GM21529 (cell line): Measurements from ENCODE around the gene LIPC.

Experiments
- ATAC-seq: cut with Tn5 transposase; IDR thresholded peaks from one replicate; pipeline ENCODE4 v1.9.1; 2021; ENCODE audit not compliant: unreplicated experiment

The LIPC gene

DNA sequence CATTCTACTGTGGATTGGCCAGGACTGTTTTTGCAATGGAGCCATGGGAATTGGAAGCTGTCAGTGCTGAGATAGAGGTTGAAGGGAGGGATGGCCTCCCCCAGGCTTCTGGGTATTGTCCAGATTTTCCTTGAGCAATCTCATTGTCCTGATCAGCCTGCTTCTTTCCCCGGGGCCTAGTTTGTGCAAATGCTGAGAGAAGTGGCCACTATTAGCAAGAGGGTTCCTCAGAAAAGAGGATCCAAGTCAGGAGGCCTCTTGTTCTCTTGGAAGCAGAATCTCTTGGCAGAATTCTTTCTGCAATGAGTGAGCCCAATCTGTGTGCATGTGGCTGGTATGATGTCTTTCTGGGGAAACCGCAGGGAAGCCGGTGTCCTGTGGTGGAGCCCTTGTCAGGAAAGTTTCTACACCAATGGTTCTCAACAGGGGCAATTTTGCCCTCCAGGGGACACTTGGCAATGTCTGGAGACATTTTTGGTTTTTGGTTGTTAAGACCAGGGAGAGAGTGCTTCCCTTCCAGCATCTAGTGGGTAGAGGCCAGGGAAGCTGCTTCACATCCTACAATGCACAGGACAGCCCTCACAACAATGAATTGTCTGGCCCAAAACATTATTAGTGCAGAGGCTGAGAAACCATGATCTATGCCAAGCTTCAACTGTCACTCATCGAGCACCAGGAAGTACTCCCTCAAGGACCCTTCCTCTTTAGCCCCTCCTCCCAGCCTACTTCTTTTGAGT is 2.0 kb downstream of the LIPC start:
- ATAC-seq: no peak

GRCh38 chr15:58434334-58434875 is 2.6 kb downstream of the LIPC start:
- ATAC-seq: no peak

GRCh38 chr15:58436552-58436951 is 4.8 kb downstream of the LIPC start:
- ATAC-seq: no peak

GRCh38 chr15:58437531-58438105 is 5.8 kb downstream of the LIPC start:
- ATAC-seq: no peak

GRCh38 chr15:58438111-58438510 is 6.3 kb downstream of the LIPC start:
- ATAC-seq: no peak

GRCh38 chr15:58438956-58439355 is 7.2 kb downstream of the LIPC start:
- ATAC-seq: no peak

- no peak for ATAC-seq
Measured at GRCh38 chr15:58440158-58440910, 8.5 kb downstream of the LIPC start.

DNA sequence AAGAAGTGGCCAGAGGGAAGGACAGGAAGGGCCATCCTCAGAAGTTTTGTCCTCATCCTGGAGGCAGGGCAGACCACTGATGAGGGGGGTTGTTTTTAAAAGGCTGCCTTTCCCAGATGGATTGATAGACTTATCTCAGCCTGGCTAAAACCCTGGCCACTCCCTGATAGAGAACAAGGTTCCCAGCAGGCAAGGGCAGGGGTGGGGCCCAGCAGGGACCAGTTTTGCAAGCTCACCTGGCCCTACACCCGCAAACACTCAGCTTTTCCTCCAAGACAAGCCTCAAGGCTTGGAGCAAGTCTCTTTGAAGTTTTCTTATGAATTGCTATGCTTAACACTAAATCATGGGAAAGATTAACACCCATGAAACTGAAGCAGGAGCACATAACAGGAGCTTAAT is 9.1 kb downstream of the LIPC start:
- ATAC-seq: no peak

DNA sequence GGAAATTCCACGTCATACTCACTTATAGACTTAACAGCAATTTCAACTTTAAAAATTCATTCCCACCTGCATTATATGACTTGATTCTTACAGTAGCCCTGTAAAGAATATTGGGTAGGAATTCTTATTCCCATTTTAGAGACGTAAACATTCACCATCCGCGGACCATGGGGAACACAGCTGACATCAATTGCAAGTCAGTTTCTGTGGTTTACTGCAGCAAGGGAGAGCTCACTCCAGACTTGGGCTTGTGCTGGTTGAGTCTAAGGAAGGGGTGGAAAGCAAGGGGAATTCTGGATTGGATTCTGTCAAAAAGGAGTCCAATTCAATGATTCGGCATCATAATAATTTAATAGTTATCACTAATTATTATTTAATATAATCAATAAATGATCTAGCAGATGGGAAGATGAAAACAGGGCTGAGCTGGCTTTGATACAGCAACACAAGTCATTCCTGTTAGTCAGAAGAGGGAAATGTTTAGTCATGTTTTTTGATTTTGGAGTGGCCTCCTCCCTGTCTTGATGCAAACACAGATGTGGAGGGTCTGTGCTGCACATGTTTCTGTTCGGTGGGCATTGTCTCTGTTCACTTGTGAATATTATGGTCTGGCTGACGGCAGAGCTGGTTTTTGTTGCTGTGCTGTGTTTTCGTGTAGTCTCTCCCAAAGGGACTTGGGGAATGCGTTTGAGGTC is 9.7 kb downstream of the LIPC start:
- ATAC-seq: no peak

- no peak for ATAC-seq
Measured at GRCh38 chr15:58442122-58442521, 10.3 kb downstream of the LIPC start.

GRCh38 chr15:58443308-58443707 is 11.5 kb downstream of the LIPC start:
- no peak for ATAC-seq

DNA sequence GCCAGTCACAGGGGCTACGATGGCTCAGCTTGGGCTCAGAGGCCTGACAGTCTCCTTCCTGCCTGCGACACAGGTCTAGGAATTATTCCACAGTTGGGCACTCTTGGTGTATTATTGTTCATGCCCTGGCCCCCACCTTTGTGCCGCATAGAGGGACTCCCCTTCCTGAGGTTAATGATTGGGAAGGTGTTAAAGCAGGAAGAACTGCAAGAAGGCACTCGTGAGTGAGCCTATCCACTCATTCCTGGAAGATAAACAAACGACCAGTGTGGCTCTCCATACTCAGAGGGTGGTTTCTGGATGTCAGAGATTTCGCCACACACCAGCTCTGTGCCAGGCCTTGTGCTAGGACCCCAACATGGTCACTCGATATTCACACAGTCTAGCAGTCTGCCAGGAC is 12.3 kb downstream of the LIPC start:
- ATAC-seq: no peak

- ATAC-seq: no peak
Measured at GRCh38 chr15:58444658-58445332, 13.0 kb downstream of the LIPC start.

DNA sequence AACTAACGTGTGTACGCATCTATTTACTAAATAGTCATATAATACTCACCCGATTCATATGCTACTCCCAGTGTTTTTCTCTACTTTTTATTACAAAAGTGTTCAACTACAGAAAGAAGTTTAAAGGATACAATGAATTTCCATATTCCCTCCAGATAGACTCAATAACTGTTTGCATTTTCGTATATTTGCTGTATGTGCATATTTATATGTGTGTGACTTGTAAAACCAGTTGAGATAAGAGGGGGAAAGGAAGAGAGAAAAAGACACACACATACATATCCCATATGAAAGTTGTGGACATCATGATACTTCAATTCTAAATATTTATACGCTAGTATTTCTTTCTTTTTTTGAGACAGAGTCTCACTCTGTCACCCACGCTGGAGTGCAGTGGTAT is 14.1 kb downstream of the LIPC start:
- no peak for ATAC-seq

- ATAC-seq: no peak
Measured at GRCh38 chr15:58446521-58446920, 14.7 kb downstream of the LIPC start.

DNA sequence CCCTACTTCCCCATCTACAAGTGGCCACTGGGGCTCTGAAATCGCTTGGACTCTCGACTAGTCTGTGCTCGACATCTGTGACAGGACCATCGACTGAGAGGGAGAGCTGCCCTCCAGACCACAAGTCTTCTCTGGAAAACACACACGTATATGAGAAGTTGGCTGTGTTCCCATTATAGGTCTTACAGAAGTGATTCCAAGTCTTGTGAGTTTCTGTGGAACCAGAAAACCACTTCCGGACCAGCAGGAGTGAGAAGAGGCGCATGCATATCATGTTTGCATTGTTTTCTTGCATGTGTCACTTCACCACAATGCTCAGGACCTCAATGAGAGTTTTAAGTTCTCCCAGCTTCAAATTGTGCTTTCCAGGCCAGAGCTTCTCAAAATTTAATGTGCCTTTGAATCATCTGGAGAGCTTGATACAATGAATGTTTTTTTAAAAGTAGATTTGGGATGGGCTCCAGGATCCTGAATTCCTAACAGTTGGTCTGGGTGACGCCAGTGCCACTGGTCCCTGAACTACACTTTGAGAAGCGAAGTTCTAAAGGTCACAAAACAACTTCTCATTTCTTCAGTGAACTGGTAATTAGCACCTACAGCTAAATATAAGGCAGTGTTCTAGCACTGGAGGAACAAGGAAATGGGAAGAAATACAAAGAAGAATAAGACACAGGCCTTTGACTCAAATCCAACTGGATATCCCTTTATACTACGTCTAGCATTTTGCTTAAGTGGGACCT is 15.7 kb downstream of the LIPC start:
- ATAC-seq: no peak

GRCh38 chr15:58448331-58448730 is 16.5 kb downstream of the LIPC start:
- no peak for ATAC-seq

- no peak for ATAC-seq
Measured at GRCh38 chr15:58448906-58449305, 17.1 kb downstream of the LIPC start.

DNA sequence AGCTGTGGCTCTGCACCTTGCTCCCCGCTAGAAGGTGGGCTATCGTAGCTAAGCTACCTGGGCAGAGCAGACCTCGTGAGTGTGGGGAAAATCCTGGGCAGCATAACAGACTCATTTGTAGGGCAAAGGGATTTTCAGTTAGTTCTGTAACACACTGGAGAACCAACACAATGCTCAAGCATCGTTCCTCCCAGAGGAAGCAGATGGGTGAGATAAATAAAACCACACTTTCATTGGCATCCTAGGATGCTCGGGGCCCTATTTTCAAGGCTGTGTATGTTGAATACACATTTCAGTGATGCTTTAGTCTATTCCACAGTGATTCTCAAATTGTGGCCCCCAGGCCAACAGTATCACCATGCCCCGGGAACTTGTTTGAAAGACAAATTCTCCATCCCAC is 20.0 kb downstream of the LIPC start:
- no peak for ATAC-seq

- ATAC-seq: no peak
Measured at GRCh38 chr15:58452775-58453174, 21.0 kb downstream of the LIPC start.
